CD4-positive, alpha-beta T cell treated with Interleukin-21 for 1 hour (primary cell): ENCODE measurements around the gene GSDME.
A peak's percentile ranks its signal among the peaks of the same experiment; 100 is the strongest.

ENCODE experiments used
- DNase-seq: peaks from one replicate; pipeline ENCODE4 v3.0.0-alpha.2; 2020

GSDME gene

DNA sequence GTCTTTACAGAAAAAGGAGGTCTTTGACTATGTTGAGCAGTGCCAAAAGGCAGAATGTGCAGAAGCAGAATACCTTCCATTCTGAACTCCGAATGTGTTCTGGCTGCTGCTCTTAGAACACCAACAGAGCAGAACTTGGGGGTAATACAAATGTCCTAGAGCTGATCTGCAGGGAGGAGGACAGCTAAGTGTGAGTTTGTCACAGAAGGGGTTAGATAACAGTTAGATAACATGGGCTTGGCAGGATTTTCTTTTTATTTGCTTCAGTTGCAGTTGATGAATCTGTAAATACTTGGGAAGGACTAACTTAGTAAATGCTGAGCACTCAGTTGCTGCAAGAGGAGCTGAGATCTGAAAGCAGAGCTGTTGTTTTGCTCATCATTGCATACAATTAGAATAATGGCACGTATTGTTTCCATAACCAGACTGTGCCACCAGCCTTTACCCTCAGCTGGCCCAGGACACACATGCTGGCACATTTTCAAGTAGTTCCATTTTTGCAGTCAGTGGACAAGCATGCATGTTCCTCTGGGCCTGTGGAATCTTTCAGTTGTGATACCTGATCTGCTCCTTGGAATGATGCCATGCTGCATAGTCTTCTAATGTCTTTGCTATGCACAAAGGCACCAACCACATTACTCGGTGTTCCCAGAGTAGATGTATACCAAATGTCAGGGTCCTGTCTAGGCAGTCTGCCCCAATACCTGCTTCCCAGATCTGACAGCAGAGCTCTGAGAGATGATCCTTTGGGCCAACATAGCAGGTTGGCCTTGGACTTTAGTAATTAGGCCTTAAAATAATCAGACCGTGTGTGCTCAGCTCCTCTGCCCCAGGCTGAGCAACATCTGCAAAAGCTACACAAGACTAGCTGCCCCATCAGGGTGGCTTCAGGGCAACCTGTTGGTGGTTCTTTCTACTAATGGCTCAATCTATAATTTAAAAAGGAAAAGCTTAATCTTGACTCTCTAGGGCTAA is 55.7 kb downstream of the GSDME start:
- DNase-seq, result no peak

DNA sequence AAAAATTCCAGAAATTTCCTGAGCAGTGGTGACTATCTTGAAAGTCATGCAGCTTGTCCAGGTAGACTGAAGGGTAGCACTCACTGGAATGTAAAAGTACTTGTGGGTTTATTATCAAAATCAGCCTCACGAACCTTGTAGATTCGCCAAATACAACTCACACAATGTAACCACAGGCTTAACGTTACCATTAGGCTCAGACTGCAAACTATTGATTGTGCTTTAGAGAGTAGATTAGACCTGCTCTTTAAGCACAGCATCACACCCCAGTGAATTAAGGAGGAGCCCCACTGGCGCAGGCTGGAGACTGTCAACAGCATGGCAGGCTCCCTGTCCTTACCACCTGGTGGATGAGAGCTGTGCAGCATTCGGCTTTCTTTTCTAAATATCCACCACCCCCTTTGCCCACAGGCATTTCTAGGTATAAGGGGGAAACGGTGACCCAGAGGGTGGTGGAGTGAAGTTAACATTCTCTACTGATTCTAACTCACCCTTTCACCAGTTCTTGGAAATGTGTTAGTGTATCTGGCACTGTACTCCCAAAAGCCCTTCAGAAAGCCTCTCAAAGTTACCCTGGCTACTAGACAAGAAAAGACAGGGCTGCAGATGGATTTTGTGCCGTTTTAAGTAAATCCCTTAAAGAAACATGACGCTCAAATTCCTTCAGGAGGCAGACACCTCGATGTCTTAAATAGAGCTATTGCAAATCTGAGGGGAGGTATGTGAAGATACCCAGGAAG is 56.6 kb downstream of the GSDME start:
- no peak for DNase-seq

DNA sequence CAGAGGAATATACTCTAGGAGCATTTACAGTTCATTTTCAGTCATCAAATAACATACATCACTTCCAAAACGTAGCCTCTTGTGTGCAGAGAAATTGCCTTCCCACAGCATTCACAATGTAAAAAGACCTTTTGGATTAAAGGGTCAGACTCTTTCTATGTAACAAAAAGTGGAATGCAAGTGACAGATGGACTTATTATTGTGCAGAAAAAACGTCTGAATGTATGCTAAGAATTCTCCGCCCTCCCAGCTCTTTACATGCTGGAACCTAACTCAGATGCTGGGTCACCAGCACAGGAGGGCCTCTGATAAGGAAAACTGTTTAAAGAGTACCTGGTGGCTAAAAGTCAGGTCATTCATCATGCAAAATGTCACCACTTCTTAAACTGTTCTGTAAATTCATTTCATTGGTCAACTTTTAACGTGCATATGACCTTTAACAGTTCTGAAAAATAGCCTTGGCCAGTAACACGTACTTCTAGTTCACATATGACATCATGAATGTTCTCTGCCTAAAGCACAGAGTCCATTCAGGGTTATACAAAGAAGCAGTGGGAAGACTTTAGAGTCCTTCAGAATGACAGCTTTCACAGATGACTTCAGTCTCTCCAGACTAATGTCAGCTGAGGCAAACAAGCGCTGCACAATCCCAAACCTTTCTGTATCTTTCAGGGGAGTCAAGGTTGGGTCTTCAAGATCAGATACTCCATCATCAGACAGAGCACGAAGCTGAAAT is 58.6 kb downstream of the GSDME start:
- no peak for DNase-seq

DNA sequence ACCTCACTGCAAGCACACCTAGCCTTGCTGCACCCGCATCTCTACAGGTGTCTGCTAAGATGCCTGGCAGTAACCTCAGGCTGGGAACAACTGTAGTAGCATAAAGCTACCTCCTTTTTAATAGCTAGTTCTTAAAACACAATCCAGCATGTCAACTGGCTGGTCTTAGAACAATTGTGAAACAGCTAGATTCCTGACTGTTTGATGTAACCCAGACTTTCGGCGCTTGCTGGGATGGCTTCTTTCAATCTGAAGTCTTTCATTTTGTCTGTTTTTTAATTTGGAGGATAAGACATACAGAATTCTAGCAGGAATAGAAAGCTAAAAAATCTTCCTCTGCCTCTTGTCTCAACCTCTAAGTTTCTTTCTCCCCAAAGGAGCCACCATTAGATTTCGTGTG is 59.8 kb downstream of the GSDME start:
- no peak for DNase-seq

DNA sequence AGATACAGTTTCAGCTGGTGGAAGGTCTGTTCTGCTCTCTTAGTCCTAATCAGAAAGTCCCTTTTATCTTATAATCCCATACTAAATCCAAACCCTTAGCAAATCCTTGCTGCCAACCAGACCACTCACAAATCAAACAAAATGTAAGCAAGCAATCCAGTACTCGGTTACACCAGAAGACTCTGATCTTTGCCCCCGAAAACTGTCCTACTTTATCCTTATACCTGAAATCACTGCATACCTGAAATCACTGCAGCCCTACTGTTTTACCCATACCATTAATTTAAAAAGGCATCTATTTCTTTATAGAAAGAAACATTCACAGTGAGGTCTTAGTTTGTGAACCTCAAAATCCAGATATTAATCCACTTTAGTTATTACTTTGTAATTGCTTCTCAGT is 64.7 kb downstream of the GSDME start:
- DNase-seq, result no peak

DNA sequence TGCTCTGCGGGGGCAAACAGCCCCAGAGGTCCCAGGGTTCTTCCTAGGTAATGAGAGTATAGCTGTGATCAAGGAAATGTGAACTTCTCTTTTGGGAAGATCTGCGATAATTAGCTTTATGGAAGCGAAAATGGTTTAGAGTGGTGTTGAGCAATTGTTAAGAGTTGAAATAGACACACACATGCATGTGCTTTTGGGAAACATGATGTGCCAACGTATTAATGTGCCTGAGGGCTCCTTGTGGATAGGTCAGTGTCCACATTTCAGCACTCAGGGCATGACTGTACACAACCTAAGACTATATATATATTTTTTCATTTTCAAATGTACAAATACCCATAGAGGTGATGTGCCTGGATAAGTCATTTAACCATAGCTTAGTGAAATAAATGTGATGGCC is 67.0 kb downstream of the GSDME start:
- DNase-seq, result no peak

DNA sequence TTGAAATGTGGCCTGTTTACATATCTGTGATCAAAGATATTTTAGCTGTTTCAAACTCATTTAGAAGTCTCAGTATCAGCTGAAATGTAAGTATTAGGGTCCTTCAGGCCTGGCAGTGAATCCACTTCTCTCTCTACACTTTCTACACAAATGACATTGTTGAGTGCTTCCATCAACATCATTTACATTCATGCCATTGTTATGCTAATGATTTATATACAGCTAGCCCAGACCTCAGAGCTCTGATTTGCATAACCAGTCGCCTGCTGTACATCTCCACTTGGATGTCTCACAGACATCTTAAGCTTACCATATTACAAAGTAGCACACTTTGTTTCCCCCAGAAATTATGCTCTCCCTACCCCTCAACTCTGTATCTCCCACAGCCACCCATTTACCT is 71.6 kb downstream of the GSDME start:
- no peak for DNase-seq

DNA sequence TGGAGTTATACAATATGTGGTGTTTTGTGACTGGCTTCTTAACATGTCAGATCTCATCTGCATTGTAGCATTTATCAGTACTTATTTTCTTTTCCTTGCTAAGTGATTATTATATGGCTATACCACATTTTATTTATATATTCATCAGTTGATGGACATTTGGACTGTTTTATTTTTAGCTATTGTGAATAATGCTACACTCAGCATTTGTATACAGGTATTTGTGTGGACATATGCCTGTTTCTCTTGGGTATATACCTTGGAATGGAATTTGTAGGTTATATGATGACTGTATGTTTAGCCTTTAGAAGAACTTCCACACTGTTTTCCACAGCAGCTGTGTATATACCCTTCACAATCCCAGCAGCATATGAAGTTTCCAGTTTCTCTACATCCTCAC is 86.5 kb downstream of the GSDME start:
- no peak for DNase-seq

DNA sequence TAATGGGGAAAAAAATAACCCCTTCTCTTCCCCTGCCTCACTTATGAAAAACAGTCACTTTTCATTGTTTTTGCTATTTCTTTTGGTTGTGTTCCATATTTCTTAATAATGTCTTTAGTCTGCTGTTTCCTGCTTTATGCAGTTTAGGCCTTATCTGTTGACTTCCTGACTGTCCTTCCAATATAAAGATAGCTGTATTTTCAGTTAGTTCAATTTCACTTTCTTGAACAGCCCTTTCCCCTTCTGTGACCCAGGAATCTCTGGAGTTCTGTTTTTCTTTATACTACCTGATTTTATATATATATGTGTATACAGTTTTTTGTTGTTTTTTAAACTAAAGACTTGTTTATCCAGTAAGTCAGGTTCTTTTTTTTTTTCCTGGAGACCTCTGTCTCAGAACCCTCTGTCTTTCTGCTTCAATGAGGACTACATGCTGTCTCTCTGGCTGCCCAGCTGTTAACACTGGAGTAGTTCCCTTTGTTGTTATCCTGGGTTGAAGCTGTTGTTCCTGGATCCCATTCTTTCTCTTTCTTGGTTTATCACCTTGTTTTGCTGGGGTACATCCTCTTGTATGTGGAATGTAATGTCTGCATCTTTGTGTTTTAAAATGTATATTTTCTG is 87.2 kb downstream of the GSDME start:
- no peak for DNase-seq

DNA sequence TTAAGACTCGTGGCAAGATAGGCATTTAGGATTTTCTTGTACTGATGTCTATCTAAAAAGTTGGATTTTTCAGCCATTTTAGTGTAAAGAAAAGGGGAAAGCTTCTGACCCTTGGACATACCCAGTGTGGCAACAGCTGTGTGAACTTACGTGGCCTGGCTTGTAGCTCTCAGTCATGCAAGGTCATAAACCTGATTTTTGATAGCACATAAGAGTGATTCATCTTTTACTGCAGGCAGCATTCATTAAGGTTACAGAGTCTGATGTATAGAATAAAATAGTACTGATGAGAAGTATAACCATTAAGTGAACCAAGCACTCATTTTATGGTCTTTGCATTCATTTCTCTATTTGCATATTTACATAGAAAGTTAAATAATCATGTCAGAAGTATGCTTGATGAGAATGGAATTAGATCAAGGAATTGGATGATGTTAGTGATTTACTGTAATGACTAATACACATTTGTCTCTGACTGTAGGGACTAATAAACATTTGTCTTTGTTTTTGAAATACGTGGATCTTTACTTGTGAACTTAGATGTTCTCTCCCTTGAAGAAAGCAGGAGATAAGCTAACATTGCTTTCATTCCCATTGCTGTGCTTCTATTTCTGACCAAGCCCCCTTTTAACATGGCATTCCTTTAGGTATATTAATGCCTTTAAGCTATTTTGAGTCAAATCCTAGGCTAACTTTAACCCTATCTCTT is 88.2 kb downstream of the GSDME start:
- no peak for DNase-seq

DNA sequence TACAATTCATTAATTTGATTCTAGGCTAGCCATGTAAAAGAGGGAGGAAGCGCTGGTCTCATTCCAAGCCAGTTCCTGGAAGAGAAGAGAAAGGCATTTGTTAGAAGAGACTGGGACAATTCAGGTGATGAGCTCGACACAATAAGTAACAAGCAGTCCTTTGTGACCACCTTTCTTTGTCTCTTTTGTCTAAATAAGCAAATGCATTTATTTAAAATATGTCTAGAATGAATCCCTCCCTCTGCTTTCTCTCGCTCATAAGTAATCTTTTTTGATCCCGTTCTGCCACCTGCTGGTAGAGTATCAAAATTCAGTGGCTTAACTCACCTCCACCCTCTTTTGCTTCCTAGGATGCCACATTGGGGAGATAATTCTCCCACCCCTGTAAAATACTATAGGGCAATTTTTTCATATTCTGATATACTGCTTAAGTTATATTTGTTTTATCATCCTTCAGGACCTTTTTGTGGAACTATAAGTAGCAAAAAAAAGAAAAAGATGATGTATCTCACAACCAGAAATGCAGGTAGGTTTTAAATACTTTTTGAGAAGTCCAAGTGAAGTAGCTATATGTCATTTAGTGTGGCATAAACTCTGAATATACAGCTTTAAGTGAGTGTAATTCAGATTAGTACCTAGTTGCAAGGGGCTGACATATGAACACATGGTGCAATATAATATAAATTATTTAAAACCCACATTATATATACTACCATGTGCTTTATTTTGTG is 91.5 kb downstream of the GSDME start:
- DNase-seq, result peak; percentile 57

DNA sequence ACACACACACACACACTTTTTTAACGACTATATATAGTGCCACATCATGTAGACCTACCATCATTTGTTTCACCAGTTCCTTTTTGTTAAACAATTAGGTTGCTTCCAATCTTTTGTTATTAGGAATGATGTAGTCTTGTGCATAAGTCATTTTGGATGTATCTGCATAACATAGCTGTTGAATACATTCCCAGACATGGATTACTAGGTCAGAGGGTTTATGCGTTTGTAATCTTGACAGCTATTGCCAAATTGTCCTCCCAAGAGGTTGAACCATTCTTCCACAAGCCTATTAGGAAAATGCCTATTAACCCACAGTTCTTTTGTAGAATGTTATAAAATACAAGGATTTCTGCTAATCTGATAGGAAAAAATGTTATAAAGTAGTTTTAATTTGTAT is 96.7 kb downstream of the GSDME start:
- no peak for DNase-seq

DNA sequence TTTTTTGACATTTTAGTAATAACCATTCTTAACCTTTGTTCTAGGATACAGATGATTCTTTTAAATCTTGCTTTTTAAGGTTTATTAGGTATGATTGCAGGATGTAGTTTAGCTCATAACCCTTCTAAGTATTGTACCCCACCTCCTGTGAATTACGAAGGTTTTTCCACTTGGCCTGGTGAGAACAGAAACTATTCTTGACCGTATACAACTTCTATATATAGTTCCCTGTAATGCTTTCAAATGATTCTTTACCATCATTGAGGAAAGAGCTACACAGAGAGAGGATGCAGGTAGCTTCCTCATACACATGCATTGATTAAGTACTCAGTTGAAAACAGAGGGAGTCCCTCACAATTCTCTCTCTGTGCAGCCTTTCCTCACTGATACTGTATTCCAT is 97.8 kb downstream of the GSDME start:
- no peak for DNase-seq

DNA sequence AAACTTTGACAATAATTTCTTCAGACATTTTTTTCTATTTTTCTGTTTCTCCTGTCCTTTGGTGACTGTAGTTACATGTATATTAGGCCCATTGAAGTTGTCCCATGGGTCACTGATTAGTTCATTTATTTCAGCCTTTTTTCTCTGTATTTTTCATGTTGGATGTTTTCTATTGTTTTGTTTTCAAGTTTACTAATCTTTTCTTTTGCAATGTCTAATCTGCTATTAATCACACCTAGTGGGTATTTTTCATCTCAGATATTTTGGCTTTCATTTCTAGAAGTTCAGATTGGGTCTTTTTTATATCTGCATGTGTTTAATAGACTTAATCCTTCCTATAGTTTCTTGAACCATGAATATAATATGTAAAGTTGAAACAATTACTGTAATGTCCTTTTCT is 99.3 kb downstream of the GSDME start:
- DNase-seq, result no peak

DNA sequence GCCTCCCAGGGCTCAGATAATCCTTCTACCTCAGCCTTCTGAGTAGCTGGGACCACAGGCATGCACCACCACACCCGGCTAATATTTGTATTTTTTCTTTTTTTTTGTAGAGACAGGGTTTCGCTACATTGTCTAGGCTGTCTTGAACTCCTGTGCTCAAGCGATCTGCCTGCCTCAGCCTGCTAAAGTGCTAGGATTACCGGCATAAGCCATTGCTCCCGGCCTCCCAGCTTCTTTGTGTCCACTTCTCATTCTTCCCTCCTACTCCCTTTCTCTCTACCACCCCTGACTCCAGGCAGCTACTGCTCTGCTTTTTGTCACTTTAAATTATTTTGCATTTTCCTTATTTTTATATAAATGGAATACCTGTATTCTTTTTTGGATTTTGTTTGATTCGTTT is 100.7 kb downstream of the GSDME start:
- DNase-seq, result no peak

DNA sequence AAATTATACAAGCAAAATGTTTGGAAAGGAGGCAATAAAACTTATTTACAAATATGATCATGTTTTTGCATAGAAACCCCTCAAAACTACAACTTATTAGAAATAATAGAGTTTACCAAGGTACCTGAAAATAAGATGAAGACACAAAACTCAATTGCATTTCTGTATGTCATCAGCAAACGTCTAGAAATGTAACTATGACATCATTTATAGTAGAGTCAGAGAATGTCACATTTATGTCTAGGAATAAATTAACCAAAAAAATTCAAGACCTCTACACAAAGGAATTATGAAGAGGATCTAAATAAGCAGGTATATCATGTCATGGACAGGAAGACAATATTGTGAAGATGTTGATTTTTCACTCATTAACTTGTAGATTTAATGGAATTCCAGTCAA is 103.0 kb downstream of the GSDME start:
- no peak for DNase-seq

DNA sequence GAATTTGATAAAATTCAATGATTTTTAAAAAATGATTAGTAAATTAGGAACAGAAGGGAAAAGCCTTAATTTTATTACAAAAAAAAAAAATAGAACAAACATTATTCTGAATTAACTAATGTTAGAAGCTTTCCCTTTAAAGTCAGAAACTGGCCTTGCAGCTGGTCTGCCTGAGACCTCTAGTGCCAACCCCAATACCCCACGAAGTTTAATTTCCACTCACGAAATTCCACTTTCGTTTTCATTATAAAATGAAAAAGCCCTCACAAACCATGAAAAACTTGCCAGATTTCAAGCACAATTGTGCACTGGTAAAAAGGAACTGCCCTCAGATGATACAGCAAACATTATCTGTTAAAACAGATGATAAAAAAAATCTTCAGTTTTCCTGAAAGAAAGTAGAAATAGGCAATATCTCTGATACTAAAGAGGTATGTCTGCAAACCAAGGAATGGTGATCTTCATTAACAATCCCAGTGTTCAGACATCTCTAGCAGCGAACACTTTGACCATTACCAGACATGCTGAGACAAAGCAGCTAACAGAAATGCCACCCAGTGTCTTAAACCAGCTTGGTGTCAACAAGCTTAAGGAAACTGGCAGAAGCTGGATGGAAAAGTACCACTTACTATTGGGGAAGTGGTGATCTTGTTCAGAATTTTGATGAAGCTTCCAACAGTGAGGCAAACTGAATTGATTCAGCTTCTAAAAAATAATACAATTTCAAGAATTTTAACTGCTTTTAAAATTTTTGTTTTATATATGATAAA is 103.8 kb downstream of the GSDME start:
- DNase-seq, result no peak

DNA sequence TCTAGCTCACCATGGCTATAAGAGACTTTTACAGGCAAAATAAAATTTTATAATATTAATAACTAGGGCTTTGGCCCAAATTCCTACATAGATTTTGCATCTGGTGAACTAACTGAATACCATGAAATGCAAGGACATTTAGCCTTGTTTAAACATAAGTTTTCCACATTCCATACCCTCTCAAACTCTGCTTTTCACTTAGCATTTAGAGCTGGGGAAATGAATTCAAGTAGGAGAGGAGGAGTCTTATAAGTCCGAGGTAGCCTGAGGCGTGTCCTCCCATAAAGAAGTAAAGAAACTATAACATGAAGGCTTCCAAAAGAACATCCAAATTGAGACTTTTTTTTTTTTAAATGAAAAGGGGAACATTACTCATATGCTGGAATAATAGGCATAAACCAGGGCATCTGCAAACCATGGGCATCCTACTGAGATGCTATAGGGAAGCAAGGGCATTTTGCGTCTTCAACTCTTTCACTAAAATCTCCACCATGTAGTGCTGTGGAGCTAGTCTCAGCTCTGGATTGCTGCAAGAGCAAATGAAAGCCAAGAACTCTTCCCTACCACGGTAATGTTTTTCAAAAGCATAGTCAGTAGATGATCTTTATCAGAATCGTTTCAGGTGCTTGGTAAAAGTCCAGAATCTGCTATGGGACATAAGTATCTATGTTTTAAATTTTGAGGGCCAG is 104.9 kb downstream of the GSDME start:
- no peak for DNase-seq
